HL-60/S4 treated with phorbol 12-myristate 13-acetate at 8.2 ng/mL for 4 days and 3 days (cell line): ENCODE measurements around the gene CYP26B1.
"Not testable (repeated sequence)": the region's sequence is repeated elsewhere in the genome, so short reads cannot be mapped to it uniquely, and the experiment has no call there.

Experiments used
- in situ Hi-C: fragments of 300-500 bp; cut with MboI; formaldehyde crosslinking; loops from 2 replicates; pipeline ENCODE4 v1.15.0; 2022; ENCODE audit warnings: low sequenced_read_pairs

CYP26B1 gene

GRCh38 chr2:72089028-72089427 lies 58.6 kb downstream of the CYP26B1 start:
- in situ Hi-C loops = no loop called here

DNA sequence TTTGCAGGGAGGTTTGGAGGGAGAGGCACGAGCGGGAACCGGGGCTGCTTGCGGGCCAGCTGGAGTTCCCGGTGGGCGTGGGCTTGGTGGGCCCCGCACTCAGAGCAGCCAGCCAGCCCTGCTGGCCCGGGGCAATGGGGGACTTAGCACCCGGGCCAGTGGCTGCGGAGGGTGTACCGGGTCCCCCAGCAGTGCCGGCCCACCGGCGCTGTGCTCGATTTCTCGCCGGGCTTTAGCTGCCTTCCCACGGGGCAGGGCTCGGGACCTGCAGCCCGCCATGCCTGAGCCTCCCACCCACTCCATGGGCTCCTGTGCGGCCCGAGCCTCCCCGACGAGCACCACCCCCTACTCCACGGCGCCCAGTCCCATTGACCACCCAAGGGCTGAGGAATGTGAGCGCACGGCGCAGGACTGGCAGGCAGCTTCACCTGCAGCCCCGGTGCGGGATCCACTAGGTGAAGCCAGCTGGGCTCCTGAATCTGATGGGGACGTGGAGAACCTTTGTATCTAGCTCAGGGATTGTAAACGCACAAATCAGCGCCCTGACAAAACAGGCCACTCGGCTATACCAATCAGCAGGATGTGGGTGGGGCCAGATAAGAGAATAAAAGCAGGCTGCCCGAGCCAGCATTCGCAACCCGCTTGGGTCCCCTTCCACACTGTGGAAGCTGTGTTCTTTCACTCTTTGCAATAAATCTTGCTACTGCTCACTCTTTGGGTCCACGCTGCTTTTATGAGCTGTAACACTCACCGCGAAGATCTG lies 60.6 kb downstream of the CYP26B1 start:
- in situ Hi-C loops = not testable (repeated sequence)

DNA sequence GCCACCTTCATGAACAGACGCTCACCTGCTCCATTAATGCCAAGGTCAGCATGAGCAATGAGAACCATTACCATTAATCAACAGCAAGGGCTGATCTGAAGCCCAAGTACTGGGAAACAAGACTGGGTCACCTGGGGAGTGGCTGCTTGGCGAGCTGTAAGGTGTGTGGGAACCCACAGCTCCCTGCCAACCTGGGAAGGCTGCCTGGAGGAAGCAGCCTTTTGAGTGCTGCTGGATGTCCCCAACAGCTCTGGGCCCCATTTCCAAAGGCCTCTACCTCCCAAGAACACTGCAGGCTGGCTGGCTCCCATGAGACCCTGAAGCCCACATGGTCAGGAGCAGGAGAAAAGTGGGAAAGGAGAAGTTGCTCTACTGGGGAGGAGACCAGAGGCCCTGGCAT lies 62.1 kb downstream of the CYP26B1 start:
- in situ Hi-C loops = no loop called here

DNA sequence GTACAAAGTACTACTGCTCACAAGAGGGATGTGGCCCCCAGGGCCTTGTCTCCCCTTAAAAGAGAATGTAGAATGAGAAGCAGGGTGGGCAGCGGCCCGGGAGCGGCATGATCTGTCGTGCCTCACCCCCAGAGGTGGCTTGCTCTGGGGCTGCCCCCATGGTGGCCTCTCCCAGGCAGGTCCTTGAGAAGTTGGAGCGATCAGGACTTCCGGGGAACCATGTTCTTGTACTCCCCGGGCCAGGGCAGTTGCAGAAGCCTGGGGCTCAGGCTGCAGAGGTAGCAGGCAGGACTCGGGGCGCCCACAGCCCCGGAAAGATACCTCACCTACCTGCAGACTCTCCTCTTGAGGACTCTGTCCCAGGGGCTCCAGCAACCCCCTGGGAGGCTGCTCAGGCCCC lies 62.6 kb downstream of the CYP26B1 start:
- in situ Hi-C loops = no loop called here

GRCh38 chr2:72084584-72084976 lies 63.1 kb downstream of the CYP26B1 start:
- in situ Hi-C loops = no loop called here

- in situ Hi-C loops = no loop called here
Measured at GRCh38 chr2:72083751-72084583, 63.7 kb downstream of the CYP26B1 start.

- in situ Hi-C loops = no loop called here
Measured at GRCh38 chr2:72082887-72083286, 64.8 kb downstream of the CYP26B1 start.

DNA sequence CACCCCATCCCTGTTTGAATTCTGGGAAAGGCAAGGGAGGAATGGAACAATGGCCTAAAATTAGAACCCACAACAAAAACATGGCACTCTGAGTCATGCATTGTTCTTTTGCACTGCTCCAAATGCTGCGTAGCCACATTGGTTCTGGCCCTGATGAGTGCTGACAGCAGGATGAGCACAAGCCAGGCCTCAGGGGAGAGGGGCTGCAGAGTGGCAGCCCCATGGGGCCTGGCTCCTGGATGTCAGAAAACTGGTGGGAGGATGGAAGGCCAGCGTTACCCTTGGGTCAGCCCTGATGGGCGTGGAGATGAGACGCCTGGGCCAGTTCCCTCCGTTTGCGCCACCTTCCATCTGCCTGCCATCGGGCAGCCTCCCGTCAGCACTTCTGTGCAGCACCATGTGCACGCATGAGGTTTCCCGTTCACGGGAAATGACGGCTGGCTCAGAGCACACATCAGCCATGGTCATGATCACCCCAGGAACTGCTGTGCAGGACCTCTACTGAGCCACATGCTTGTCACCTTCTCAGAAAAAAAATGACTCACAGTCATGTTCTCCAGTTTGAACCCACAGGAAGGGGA lies 65.6 kb downstream of the CYP26B1 start:
- in situ Hi-C loops = no loop called here

GRCh38 chr2:72081451-72081850 lies 66.2 kb downstream of the CYP26B1 start:
- in situ Hi-C loops = no loop called here

DNA sequence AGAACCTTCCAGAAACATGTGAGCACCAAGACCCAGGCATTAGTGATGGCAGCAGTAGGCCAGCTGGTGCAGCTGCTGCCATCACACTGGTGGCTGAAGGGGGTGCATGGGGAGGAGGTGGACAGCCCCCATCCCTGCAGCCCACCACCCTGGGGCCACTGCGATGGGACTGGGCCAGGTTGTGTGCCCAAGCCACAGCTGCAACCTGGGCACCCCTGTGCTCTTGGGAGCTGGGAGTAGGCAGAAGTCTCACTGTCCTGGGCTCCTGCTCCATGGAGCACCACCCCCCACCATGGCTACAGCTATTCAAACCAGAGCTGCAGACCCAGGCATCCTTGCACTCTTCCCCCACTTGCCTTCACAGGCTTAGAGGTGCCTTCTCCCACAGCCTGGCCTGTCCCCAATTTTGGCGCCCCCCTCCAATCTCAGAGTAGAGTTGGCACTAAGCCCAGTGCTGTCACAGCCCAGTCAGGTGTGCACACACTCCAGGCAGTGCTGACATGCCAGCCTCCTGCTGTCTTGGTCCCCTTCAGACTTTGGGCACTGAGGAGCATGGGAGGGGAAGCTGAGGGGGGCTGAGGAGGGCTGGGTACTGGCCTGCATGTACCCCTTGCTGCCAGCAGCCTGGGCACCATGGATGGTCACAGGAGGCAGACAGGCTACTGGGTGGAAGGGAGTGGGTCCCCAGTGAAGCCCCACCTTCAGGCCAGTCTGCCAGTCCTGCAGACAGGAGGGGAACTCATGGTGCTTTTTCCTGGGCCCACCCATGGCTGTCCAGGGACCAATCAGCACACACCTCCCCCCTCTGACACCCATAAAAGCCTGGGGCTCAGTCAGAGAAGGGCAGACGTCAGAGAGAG lies 67.1 kb downstream of the CYP26B1 start:
- in situ Hi-C loops = no loop called here
